Left ventricle myocardium inferior (tissue), 1 donor: Measurements from ENCODE around the gene NUF2. TPM values are rescaled to one million over a fixed set of nuclear protein-coding genes. Genes with fewer than 3 reads are reported as not detected.
"Not testable (repeated sequence)": the region's sequence is repeated elsewhere in the genome, so short reads cannot be mapped to it uniquely, and the experiment has no call there.

ENCODE experiments used
- DNase-seq: peaks from one replicate; pipeline ENCODE4 v3.0.0-alpha.2; 2020
- H3K27ac ChIP-seq: fragments of 200-600 bp; replicated peaks from 2 replicates; pipeline ENCODE4 v1.8.0; 2021
- H3K27me3 ChIP-seq: fragments of 200-600 bp; 2 replicates; pipeline ENCODE4 v1.8.0; 2021; ENCODE audit warnings: low read depth
- H3K36me3 ChIP-seq: fragments of 200-600 bp; 2 replicates; pipeline ENCODE4 v1.8.0; 2021
- H3K4me1 ChIP-seq: fragments of 200-600 bp; 2 replicates; pipeline ENCODE4 v1.8.0; 2021
- H3K4me3 ChIP-seq: fragments of 200-600 bp; 2 replicates; pipeline ENCODE4 v1.8.0; 2021; ENCODE audit warnings: mild to moderate bottlenecking, moderate library complexity
- H3K9me3 ChIP-seq: fragments of 200-600 bp; replicated peaks from 2 replicates; pipeline ENCODE4 v1.8.0; 2021
- intact Hi-C: fragments of 100-400 bp; cut with micrococcal nuclease; formaldehyde crosslinking; loops from one replicate; pipeline ENCODE4 v1.11.0; 2022
- total RNA-seq: library from RNA; stranded (reverse); fragmentation: NEBNext Ultra II Directional; extraction: Animal tissue kit (Norgen Biotek cat#: 25700); gene quantifications from one replicate; pipeline ENCODE4 v1.2.1, GENCODE V29; 2021
- TF ChIP-seq, protein P1 (sequence below): fragments of 200-600 bp; IDR thresholded peaks from 2 replicates; pipeline ENCODE4 v1.8.0; 2021; ENCODE audit warnings: antibody characterized with exemption, mild to moderate bottlenecking, borderline replicate concordance
- donor health status: DM: no; HTN: yes; CAD: no; lungs with severe emphysema.

NUF2 gene
- total RNA-seq, 1 donor from 2014 or later, result 1.0 TPM

DNA sequence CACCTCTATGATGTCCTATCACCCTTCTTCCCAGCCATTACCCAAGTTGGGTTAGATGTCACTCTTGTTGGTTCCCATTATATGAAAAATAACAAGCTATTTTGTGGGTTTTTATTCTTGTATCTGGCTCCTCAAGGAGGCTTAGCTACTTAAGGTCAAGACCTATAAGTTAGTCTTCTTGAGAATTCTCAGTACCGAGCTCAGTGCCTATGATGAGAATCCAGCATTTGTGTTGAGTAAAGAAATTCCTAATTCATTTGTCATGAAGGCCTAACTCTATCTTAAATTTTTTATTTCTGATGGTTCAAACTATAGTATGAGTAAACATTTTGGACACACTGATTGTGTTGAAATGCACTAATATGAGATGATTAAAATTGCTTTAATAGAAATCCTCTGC lies 15.9 kb downstream of the NUF2 start:
- intact Hi-C loops, result no loop called here
- H3K36me3 ChIP-seq, result no peaks in the 10 kb centered on the region
- no peaks in the 10 kb centered on the region for H3K27me3 ChIP-seq
- DNase-seq, result no peak
- no peaks in the 10 kb centered on the region for H3K4me1 ChIP-seq
- H3K27ac ChIP-seq, result no peak overlapping the region
- TF ChIP-seq, protein P1, sequence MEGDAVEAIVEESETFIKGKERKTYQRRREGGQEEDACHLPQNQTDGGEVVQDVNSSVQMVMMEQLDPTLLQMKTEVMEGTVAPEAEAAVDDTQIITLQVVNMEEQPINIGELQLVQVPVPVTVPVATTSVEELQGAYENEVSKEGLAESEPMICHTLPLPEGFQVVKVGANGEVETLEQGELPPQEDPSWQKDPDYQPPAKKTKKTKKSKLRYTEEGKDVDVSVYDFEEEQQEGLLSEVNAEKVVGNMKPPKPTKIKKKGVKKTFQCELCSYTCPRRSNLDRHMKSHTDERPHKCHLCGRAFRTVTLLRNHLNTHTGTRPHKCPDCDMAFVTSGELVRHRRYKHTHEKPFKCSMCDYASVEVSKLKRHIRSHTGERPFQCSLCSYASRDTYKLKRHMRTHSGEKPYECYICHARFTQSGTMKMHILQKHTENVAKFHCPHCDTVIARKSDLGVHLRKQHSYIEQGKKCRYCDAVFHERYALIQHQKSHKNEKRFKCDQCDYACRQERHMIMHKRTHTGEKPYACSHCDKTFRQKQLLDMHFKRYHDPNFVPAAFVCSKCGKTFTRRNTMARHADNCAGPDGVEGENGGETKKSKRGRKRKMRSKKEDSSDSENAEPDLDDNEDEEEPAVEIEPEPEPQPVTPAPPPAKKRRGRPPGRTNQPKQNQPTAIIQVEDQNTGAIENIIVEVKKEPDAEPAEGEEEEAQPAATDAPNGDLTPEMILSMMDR, result no peak
- H3K9me3 ChIP-seq, result no peaks in the 10 kb centered on the region
- H3K4me3 ChIP-seq, result no peak overlapping the region

DNA sequence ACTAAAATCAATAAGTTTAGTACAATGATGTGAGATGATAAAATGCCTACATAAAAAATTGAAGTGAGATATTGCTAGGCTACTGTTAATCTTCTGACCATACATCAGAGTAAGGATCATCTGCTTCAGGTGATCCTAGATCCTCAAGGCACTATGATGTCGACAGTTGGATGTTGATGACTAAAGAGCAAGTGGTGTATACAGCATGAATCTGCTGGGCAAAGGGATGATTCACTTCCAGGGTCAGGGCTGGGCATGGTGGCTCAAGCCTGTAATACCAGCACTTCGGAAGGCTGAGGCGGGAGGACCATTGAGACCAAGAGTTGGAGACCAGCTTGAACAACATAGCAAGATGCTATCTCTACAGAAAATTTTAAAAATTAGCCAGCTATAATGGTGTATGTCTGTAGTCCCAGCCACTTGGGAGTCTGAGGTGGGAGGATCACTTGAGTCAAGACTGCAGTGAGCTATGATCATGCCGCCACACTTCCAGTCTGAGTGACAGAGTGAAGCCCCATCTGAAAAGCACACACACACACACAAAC lies 24.6 kb downstream of the NUF2 start:
- intact Hi-C loops, result no loop called here
- TF ChIP-seq, protein P1, result no peak
- no peak overlapping the region for H3K4me3 ChIP-seq
- no peaks in the 10 kb centered on the region for H3K9me3 ChIP-seq
- DNase-seq, result no peak
- no peaks in the 10 kb centered on the region for H3K27me3 ChIP-seq
- no peaks in the 10 kb centered on the region for H3K4me1 ChIP-seq
- no peaks in the 10 kb centered on the region for H3K36me3 ChIP-seq
- H3K27ac ChIP-seq, result no peak overlapping the region

DNA sequence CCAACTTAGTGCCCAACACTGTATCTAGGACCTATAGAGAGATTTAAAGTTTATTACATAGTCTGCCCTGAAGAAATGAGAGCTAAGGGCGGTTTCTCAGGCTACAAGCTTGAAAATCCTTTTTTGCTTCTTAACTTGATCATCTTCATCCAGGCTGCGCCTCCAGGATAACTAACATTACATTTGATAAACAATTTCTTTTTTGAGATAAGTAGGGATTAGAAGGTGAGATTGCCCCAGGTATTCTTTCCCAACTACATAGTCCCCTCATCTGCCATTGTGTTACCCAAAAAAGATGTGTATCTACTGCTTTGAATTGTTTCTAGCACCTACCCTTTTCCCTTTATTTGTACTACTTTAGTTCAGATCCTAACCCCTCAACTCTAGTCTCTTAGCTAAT lies 25.4 kb downstream of the NUF2 start:
- TF ChIP-seq, protein P1, result no peak
- Histone ChIP-seq H3K9me3 (no peaks in the 10 kb centered on the region), H3K27ac (no peak overlapping the region), H3K27me3 (no peaks in the 10 kb centered on the region), H3K36me3 (no peaks in the 10 kb centered on the region), H3K4me1 (no peaks in the 10 kb centered on the region), H3K4me3 (no peak overlapping the region)
- intact Hi-C loops, result no loop called here
- DNase-seq, result no peak

DNA sequence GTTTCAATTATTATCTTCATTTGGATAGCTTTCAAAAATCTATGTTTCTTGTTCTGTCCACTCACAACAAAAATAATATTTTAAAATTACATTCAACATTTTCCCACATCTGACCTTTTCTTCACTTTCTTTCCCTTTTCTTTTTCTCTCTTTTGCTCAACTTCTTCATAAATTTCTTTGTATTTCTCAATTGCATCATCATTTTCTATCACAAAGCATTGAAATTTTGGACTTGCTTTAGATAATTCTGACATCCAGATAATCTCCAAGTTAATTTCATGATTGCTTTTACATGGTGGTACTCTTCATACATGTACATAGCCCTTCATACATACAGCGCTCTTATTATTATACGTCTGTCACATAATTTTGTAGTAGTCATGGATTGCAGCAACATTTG lies 30.2 kb downstream of the NUF2 start:
- no peak for DNase-seq
- H3K4me1 ChIP-seq, result no peaks in the 10 kb centered on the region
- intact Hi-C loops, result no loop called here

DNA sequence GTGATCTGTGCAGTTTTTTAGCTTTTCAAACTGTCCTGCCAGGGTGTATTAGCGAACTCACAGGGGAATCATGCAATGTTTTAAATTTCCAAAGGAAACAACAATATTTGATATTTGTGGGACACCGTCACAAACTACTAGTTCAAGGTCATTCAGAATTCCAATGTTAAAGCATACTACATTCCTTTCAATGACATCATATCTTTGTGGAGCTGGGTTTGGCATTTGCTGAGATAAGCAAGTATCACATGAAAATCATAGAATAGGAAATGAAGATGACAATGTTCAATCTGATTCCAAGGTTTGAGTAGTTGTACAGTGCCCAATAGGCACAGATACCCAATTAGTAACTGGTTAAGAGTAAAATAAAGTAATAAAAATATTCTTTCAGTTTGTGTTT lies 35.6 kb downstream of the NUF2 start:
- Histone ChIP-seq H3K36me3 (no peaks in the 10 kb centered on the region), H3K4me3 (no peak overlapping the region), H3K4me1 (peaks cover 4% of the 10 kb centered on the region), H3K9me3 (no peaks in the 10 kb centered on the region), H3K27ac (no peak overlapping the region), H3K27me3 (no peaks in the 10 kb centered on the region)
- intact Hi-C loops, result no loop called here
- no peak for DNase-seq
- TF ChIP-seq, protein P1, result no peak

More for the DNA sequence above, 30.2 kb downstream of the NUF2 start:
- no peaks in the 10 kb centered on the region for H3K36me3 ChIP-seq
- H3K27ac ChIP-seq, result no peak overlapping the region
- no peak overlapping the region for H3K4me3 ChIP-seq
- no peaks in the 10 kb centered on the region for H3K27me3 ChIP-seq
- TF ChIP-seq, protein P1, result no peak
- no peaks in the 10 kb centered on the region for H3K9me3 ChIP-seq

DNA sequence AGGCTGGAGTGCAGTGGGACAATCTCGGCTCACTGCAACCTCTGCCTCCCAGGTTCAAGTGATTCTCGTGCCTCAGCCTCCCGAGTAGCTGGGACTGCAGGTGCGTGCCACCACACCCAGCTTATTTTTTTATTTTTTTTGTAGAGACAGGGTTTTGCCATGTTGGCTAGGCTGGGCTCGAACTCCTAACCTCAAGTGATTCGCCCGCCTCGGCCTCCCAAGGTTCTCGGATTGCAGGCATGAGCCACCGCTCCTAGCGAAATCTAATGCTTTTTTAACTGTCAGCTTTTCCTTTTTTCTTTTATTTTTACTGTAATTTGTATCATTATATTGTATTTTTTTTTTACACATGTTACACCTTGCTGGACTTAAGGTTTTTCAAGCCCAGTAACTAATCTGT lies 36.4 kb downstream of the NUF2 start:
- DNase-seq, intact Hi-C loops, H3K4me1 ChIP-seq, H3K27me3 ChIP-seq, H3K9me3 ChIP-seq, H3K4me3 ChIP-seq, H3K36me3 ChIP-seq, H3K27ac ChIP-seq: not testable (repeated sequence)
